ENCODE data around the gene CFAP65. TPM values are rescaled to one million over a fixed set of nuclear protein-coding genes. Genes with fewer than 3 reads are reported as not detected.

CFAP65 gene
- total and polyA plus RNA-seq, 9 of the 15 experiments (the other 6 are each of a cell fraction or from before 2014, with no cell fraction given), result not detected

DNA sequence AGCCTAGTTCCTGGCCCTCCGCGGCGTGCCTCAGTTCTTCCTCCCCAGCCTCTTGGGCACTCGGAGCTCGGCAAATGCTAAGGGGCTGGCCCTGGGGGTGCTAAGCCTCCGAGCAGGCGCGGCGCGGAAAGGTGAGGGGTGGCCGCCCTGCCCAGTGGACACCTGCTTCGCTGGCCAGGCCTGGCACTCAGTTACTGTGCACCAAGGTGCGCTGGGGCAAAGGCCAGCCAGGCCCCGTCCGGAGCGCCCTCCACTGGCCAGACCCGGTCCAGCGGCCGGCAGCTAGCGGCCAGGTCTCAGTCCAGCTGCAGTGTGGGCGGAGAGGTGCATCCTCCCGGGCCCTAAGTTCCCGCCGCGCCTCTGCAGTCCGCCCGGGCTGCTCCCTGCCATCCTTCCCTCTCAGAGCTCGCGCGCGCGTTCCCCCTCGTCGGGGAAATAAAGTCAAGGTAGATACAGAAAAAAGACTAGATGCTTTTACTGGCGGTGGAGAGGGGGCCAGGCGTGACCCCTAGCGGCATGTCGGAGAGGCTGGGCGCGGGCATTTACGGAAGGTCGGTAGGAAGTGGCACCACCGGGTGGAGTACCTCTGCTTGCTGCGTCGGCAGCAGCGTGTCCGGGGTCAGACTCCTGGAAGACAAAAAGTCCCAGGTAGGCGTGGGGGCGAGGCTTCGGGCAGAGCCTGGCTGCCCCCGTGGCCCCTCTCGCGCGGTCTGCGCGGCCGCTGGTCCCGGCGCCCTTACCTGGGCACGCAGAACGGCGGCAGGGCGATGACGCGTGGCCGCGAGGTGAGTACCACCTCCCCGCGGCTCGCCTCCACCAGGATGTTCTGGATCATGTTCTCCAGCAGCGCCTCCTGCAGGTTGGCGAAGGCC is 38.7 kb downstream of the CFAP65 start (continued):
- TF ChIP-seq, protein P1, sequence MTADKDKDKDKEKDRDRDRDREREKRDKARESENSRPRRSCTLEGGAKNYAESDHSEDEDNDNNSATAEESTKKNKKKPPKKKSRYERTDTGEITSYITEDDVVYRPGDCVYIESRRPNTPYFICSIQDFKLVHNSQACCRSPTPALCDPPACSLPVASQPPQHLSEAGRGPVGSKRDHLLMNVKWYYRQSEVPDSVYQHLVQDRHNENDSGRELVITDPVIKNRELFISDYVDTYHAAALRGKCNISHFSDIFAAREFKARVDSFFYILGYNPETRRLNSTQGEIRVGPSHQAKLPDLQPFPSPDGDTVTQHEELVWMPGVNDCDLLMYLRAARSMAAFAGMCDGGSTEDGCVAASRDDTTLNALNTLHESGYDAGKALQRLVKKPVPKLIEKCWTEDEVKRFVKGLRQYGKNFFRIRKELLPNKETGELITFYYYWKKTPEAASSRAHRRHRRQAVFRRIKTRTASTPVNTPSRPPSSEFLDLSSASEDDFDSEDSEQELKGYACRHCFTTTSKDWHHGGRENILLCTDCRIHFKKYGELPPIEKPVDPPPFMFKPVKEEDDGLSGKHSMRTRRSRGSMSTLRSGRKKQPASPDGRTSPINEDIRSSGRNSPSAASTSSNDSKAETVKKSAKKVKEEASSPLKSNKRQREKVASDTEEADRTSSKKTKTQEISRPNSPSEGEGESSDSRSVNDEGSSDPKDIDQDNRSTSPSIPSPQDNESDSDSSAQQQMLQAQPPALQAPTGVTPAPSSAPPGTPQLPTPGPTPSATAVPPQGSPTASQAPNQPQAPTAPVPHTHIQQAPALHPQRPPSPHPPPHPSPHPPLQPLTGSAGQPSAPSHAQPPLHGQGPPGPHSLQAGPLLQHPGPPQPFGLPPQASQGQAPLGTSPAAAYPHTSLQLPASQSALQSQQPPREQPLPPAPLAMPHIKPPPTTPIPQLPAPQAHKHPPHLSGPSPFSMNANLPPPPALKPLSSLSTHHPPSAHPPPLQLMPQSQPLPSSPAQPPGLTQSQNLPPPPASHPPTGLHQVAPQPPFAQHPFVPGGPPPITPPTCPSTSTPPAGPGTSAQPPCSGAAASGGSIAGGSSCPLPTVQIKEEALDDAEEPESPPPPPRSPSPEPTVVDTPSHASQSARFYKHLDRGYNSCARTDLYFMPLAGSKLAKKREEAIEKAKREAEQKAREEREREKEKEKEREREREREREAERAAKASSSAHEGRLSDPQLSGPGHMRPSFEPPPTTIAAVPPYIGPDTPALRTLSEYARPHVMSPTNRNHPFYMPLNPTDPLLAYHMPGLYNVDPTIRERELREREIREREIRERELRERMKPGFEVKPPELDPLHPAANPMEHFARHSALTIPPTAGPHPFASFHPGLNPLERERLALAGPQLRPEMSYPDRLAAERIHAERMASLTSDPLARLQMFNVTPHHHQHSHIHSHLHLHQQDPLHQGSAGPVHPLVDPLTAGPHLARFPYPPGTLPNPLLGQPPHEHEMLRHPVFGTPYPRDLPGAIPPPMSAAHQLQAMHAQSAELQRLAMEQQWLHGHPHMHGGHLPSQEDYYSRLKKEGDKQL (CRISPR knock-in tag; IDR thresholded peaks at IDR 0.05; ENCODE audit: borderline replicate concordance), result no peak
- TF ChIP-seq MYC (IDR thresholded peaks at IDR 0.05; ENCODE audit: low read depth, low read length), result peak; percentile 15; the same call in 1 of the 2 replicates
- TF ChIP-seq MYC (CRISPR knock-in tag; IDR thresholded peaks at IDR 0.05; ENCODE audit: borderline replicate concordance, low read depth), result no peak
- no peak for TF ChIP-seq IRF2 (CRISPR knock-in tag; IDR thresholded peaks at IDR 0.05)
- no peak for TF ChIP-seq FOS (IDR thresholded peaks at IDR 0.05; ENCODE audit: extremely low read depth, insufficient read length)
- TF ChIP-seq STAT5B (CRISPR knock-in tag; IDR thresholded peaks at IDR 0.05), result no peak
- TF ChIP-seq ZFP30 (CRISPR knock-in tag; IDR thresholded peaks at IDR 0.05; ENCODE audit: borderline replicate concordance), result no peak
- TF ChIP-seq RAD21 (CRISPR knock-in tag; conservative IDR thresholded peaks at IDR 0.05 in 1 of 2, IDR thresholded peaks at IDR 0.05 in 1 of 2), result peak; percentile 21 to 54; a peak in 1 of 4 replicates
- TF ChIP-seq HDAC3 (IDR thresholded peaks at IDR 0.05; ENCODE audit: borderline replicate concordance, partially characterized antibody), result no peak
- no peak for TF ChIP-seq SUPT5H (IDR thresholded peaks at IDR 0.05)
- TF ChIP-seq JUND (IDR thresholded peaks at IDR 0.05; ENCODE audit: borderline replicate concordance, low read depth, low read length), result 0 out of 2 replicates have a peak, but pooled peaks have one; percentile 22
- no peak for TF ChIP-seq JUND (tag; IDR thresholded peaks at IDR 0.05; ENCODE audit: borderline replicate concordance, low read depth, low read length)
- TF ChIP-seq, protein P2, sequence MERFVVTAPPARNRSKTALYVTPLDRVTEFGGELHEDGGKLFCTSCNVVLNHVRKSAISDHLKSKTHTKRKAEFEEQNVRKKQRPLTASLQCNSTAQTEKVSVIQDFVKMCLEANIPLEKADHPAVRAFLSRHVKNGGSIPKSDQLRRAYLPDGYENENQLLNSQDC (CRISPR knock-in tag; IDR thresholded peaks at IDR 0.05), result no peak
- TF ChIP-seq, protein P3, sequence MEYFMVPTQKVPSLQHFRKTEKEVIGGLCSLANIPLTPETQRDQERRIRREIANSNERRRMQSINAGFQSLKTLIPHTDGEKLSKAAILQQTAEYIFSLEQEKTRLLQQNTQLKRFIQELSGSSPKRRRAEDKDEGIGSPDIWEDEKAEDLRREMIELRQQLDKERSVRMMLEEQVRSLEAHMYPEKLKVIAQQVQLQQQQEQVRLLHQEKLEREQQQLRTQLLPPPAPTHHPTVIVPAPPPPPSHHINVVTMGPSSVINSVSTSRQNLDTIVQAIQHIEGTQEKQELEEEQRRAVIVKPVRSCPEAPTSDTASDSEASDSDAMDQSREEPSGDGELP (CRISPR knock-in tag; IDR thresholded peaks at IDR 0.05; ENCODE audit: borderline replicate concordance), result peak; percentile 81
- TF ChIP-seq, protein P4, sequence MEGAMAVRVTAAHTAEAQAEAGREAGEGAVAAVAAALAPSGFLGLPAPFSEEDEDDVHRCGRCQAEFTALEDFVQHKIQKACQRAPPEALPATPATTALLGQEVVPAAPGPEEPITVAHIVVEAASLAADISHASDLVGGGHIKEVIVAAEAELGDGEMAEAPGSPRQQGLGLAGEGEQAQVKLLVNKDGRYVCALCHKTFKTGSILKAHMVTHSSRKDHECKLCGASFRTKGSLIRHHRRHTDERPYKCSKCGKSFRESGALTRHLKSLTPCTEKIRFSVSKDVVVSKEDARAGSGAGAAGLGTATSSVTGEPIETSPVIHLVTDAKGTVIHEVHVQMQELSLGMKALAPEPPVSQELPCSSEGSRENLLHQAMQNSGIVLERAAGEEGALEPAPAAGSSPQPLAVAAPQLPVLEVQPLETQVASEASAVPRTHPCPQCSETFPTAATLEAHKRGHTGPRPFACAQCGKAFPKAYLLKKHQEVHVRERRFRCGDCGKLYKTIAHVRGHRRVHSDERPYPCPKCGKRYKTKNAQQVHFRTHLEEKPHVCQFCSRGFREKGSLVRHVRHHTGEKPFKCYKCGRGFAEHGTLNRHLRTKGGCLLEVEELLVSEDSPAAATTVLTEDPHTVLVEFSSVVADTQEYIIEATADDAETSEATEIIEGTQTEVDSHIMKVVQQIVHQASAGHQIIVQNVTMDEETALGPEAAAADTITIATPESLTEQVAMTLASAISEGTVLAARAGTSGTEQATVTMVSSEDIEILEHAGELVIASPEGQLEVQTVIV (CRISPR knock-in tag; IDR thresholded peaks at IDR 0.05; ENCODE audit: borderline replicate concordance), result no peak
- peak; percentile 56; the same call in 1 of the 2 replicates for TF ChIP-seq GABPB1 (CRISPR knock-in tag; IDR thresholded peaks at IDR 0.05)
- TF ChIP-seq EGR1 (conservative IDR thresholded peaks at IDR 0.05), result peak; percentile 80
- peak; percentile 36; the same call in 1 of the 2 replicates for TF ChIP-seq CTBP1 (IDR thresholded peaks at IDR 0.05; ENCODE audit: borderline replicate concordance)

Measured in K562 (cell line).